GM12801 (cell line): ENCODE results near the gene SPTBN5.

ENCODE experiments used
- TF ChIP-seq, protein P1 (sequence below): IDR thresholded peaks from one replicate; pipeline ENCODE4 v1.5.1; 2011; ENCODE audit warnings: control low read depth; ENCODE audit not compliant: insufficient read length; ENCODE audit errors: extremely low read depth

The SPTBN5 gene

DNA sequence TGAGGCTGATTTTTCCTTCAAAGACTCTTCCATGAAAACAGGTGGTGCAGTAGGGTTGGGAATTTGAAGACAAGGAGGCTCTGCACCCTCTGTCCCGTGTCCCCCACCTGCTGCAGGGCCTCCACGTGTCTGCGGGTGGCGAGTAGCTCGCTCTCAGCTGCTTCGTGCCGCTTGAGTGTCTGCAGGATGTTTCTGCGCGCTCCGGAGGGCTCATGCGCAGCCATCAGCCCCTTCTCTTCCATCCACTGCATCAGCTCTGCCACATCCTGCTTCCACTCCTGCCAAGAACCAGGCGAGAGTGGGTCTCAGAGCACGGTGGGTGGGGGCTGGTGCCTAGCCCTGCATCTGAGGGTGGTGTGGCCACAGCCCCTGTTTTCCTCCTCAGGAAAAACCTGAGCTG, 17.8 kb downstream of the SPTBN5 start:
- TF ChIP-seq, protein P1, sequence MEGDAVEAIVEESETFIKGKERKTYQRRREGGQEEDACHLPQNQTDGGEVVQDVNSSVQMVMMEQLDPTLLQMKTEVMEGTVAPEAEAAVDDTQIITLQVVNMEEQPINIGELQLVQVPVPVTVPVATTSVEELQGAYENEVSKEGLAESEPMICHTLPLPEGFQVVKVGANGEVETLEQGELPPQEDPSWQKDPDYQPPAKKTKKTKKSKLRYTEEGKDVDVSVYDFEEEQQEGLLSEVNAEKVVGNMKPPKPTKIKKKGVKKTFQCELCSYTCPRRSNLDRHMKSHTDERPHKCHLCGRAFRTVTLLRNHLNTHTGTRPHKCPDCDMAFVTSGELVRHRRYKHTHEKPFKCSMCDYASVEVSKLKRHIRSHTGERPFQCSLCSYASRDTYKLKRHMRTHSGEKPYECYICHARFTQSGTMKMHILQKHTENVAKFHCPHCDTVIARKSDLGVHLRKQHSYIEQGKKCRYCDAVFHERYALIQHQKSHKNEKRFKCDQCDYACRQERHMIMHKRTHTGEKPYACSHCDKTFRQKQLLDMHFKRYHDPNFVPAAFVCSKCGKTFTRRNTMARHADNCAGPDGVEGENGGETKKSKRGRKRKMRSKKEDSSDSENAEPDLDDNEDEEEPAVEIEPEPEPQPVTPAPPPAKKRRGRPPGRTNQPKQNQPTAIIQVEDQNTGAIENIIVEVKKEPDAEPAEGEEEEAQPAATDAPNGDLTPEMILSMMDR, result no peak

DNA sequence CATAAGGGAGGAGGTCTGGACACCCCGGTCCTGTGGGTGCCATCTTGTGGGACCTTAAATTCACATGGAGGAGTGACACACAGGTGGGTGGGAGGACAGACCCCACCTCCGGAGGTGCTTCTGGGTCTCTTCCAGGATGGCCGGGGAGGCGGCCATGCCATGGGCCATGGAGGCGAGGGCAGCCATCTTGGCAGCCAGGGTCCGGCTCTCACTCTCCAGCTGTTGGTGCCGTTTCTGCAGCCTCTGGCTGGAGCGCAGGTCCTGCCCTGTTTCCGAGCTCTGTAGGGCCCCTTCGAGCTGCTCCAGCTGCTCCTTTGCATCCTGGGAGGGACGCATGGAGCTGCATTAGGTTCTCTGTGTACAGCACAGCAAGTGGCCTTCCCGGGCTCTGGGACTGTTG, 19.1 kb downstream of the SPTBN5 start:
- TF ChIP-seq, protein P1, result no peak

DNA sequence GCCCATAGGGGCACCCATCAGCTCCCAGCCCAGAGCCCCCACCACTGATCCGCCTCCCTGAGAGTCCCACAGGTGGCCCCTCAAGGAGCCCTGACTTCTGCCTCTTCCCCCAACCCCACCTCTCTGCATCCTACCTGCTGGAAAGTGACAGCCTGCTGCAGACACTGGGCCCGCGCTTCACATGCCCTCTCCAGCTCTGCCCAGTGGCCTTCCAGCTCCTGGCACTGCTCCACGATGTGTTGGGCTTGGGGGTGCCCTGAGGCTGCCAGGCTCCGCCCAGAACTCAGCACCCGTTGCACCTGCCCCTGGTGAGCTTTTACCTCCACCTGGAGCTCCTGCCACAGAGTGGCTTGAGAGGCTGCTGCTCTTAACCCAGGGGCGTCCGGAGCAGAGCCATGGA, 20.1 kb downstream of the SPTBN5 start:
- TF ChIP-seq, protein P1, result no peak

DNA sequence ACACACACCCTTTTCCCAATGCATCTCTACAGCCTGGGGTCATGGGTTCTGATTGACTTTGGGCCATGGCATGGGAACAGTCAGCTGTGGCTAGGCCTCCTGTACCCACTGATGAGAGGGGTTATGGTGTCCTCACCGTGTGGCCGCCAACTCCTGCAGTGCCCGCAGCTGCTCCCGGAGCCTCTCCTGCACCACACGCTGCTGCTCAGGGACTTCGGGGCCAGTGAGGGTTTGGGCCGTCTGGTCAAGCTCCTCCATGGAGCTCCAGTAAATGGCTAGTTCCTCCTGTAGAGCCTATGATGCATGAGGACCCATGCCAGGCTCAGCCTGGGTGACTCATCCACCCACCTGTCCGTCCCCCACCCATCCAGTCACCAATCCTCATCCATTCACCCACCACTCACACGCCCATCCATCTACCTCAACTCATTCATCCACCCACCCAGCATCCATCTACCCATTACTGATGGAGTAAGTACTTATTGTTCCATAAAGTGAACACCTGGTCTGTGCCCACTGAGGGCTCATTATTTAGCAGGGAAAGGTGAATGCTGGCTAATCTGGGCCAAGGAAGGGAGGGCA, 21.6 kb downstream of the SPTBN5 start:
- TF ChIP-seq, protein P1, result no peak

DNA sequence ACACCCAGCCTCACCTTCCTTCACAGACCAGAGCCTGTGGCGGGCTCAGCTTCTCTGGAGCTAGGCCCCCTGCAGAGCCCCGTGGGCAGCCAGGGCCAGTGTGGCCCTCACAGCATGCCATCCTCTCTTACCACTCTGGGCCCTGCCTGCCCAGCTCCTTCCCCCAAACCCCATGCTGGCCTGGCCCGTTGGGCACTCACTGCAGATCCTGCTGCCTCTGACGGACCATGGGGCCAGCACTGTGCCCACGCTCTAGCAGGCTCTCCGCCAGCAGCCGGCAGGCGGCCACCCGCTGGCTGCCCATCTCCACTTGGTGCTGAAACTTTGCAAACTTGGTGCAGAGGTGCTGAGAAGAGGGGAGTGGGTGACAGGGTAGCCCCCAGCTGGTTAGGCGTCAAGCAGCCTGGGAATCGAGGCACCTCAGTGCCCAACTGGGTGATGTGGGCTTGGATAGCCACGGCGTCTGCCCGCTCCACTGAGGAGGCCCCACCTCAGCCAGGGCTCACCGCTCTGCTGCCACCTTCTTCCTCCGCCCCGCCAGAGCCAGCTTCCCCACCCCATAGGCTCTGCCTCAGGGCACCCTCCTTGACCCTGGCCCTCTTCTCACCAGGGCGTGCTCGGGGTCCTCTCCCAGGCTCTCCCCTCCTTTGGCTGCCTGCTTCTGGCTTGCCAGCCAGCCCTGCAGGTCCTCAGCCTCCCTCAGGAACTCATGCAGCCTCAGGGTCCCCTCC, 22.5 kb downstream of the SPTBN5 start:
- TF ChIP-seq, protein P1, result no peak

DNA sequence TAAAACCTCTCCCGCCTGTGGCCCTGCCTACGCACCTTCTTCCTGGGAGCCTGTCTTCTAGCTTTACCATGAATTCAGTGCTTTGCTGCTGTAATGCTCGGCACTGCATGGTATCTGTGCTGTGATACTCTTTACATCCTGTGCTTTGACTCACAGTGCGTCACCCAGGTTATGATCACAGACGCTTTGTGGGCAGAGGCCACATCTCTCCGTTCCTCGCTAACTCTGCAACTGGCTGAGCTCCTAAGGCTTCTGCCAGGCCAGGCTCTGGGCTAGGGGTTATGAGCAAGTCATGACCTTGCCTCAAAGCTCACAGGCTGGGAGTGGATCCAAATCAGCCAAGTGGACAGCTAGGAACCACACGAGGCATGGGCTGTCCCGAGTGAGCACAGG, 23.2 kb downstream of the SPTBN5 start:
- TF ChIP-seq, protein P1, result no peak

DNA sequence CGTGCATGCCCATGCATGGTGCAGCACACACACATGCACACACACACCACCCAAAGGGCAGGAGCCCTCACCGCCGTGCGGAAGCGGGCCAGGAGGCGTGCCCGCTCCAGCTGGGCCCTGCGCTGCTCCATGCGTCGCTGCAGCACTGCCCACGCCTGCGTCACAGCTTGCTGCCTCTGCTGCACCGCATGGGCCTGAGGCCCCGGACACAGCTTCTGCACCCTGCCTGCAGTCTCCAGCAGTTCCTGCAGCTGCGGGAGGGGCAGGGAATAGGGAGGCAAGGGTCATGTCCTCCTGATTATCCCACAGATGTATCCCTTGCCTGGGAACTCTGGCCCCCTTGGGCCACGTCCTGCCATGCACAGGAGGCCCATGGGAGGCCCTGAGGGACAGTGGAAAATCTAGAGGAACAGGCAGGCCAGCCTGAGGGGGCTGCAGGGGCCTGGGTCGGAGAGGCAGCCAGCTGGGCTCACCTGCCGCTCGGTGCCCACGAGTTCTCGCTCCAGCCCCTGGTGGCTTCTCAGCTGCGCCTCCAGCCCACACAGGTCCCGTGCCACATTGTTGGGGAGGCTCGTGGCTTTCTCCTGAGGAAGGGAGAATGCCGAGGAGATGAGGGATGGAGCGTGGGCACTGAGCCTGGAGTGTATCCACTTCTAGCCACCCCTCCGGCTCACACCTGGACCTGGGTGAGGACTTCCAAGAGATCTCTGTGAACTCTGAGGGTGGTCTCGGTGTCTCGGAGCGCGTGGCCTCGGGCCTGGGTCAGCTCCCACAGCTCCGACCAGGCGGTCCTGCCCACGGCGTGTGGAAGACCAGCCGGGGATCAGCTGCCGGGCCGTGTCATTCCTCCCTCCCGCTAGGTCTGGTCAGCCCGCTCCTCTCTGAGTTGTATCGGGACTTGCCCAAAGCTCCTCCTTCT, 23.8 kb downstream of the SPTBN5 start:
- TF ChIP-seq, protein P1, result no peak
